Measurements from ENCODE around the gene ZNF287. TPM values are rescaled to one million over a fixed set of nuclear protein-coding genes. Genes with fewer than 3 reads are reported as not detected.

ZNF287 gene
- total and polyA plus RNA-seq, 9 of the 15 experiments (the other 6 are each of a cell fraction or from before 2014, with no cell fraction given): 0.01 to 0.27 (median 0.18) TPM; not detected in 2

DNA sequence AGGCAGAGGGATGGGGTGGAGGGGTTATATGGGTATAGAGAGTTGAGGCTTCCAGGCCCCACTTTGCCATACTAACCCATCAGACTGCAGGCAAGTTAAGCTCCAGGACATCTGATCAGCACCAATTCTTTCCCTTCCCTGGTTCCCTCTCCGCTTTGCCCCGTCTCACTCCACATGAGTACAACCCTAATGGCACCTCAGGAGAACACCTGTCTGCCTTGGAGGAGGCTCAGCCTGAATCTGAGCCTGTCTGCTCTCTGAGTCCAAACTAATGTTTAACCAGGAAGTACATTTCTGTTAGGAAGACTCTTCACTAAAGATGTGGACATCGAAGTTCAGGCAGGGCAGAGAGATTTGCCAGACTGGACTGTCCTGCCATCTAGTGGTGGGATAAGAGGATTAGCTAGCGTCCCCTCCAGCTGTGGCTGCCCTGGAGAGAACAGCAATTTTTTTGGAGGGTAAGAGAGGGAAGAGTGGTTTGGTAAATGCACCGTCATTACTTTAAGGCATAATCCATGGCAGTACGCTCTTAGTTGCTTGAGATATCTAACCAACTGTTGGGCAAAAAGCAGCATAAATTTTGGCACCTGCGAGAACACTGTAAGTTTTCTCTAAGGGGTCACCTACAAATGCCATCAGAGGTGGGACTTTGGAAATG is 47.8 kb downstream of the ZNF287 start (continued):
- TF ChIP-seq, protein P1, sequence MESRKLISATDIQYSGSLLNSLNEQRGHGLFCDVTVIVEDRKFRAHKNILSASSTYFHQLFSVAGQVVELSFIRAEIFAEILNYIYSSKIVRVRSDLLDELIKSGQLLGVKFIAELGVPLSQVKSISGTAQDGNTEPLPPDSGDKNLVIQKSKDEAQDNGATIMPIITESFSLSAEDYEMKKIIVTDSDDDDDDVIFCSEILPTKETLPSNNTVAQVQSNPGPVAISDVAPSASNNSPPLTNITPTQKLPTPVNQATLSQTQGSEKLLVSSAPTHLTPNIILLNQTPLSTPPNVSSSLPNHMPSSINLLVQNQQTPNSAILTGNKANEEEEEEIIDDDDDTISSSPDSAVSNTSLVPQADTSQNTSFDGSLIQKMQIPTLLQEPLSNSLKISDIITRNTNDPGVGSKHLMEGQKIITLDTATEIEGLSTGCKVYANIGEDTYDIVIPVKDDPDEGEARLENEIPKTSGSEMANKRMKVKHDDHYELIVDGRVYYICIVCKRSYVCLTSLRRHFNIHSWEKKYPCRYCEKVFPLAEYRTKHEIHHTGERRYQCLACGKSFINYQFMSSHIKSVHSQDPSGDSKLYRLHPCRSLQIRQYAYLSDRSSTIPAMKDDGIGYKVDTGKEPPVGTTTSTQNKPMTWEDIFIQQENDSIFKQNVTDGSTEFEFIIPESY (CRISPR knock-in tag; IDR thresholded peaks at IDR 0.05): no peak
- TF ChIP-seq TBL1XR1 (IDR thresholded peaks at IDR 0.05; ENCODE audit: low read length in 2 of 2) (peak in 1 of 2 experiments; percentile 29; a peak in 1 of 4 replicates), ILK (tag; IDR thresholded peaks at IDR 0.05; ENCODE audit: borderline replicate concordance, low read depth) (no peak), ZNF121 (CRISPR knock-in tag; conservative IDR thresholded peaks at IDR 0.05) (no peak), SMC3 (conservative IDR thresholded peaks at IDR 0.05; ENCODE audit: insufficient read depth, low read depth, low read length) (peak; percentile 81), ZKSCAN1 (IDR thresholded peaks at IDR 0.05; ENCODE audit: low read depth, low read length) (no peak), TRIM28 (IDR thresholded peaks at IDR 0.05) (no peak), CBFA2T2 (conservative IDR thresholded peaks at IDR 0.05) (no peak), ZNF354B (CRISPR knock-in tag; IDR thresholded peaks at IDR 0.05) (no peak), NFXL1 (CRISPR knock-in tag; IDR thresholded peaks at IDR 0.05) (no peak), RB1 (IDR thresholded peaks at IDR 0.05; ENCODE audit: low read depth) (peak; percentile 35; the same call in 1 of the 2 replicates)

All from K562 (cell line).